ENCODE results near the gene SLC44A5. TPM values are rescaled to one million over a fixed set of nuclear protein-coding genes. Genes with fewer than 3 reads are reported as not detected.
"Not testable (repeated sequence)": the region's sequence is repeated elsewhere in the genome, so short reads cannot be mapped to it uniquely, and the experiment has no call there.

SLC44A5 gene
- total RNA-seq, 1 donor from 2014 or later: not detected

DNA sequence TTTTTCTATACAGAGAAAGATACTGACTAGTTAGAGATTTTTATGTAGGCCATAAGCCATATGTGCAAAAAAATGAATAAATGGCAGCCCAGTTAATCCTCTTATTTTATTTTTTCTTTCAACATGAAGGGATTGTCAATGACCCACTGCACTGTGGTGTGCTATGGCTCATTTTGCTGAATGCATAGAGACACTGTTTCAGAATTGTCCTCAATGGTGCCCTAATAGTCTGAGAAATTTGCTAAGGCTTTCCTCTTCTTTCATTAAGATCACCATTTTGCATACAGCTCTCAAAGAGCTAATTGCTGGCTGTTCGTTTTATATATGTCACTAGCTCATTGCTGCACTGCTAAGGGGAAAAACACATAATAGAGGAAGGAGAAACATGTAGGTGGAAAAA is 189.5 kb downstream of the SLC44A5 start:
- Mint-ChIP-seq H3K27ac (no peak overlapping the region), H3K4me3 (ENCODE audit: low read depth) (no peak overlapping the region), H3K27me3 (ENCODE audit: low read depth) (no peaks in the 10 kb centered on the region), H3K4me1 (ENCODE audit: low read depth) (no peaks in the 10 kb centered on the region), H3K36me3 (ENCODE audit: low read depth) (no peaks in the 10 kb centered on the region), H3K9me3 (peaks cover 6% of the 10 kb centered on the region)
- intact Hi-C loops (cut with micrococcal nuclease): no loop called here
- DNase-seq (ENCODE audit: low spot score): no peak

DNA sequence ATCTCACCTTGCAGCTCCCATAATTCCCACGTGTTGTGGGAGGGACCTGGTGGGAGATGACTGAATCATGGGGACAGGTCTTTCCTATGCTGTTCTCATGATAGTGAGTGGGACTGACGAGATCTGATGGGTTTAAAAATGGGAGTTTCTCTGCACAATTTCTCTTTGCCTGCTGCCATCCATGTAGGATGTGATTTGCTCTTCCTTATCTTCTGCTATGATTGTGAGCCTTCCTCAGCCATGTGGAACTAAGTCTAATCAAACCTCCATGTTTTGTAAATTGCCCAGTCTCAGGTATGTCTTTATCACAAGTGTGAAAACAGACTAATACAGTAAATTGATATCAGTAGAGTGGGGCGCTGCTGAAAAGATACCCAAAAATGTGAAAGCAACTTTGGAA is 195.7 kb downstream of the SLC44A5 start:
- no peak overlapping the region for H3K27ac Mint-ChIP-seq
- no peaks in the 10 kb centered on the region for H3K27me3 Mint-ChIP-seq (ENCODE audit: low read depth)
- H3K36me3 Mint-ChIP-seq (ENCODE audit: low read depth): no peaks in the 10 kb centered on the region
- DNase-seq (ENCODE audit: low spot score): no peak
- H3K4me1 Mint-ChIP-seq (ENCODE audit: low read depth): no peaks in the 10 kb centered on the region
- H3K4me3 Mint-ChIP-seq (ENCODE audit: low read depth): no peak overlapping the region
- peaks cover 6% of the 10 kb centered on the region for H3K9me3 Mint-ChIP-seq
- intact Hi-C loops (cut with micrococcal nuclease): no loop called here

DNA sequence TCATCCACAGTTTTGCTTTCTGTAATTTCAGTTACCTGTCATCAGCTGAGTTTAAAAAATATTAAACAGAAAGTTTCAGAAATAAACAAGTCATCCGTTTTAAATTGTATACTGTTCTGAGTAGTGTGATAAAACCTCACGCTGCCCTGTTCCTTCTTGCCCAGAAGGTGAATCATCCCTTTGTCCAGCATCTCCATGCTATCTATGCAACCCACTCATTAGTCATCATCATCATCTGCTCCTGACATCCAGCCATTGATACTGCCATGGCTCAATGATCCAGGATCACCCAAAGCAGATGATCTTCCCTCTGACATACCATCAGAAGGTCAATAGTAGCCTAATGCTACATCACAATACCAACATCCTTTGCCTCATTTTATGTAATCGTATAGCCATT is 198.3 kb downstream of the SLC44A5 start:
- Mint-ChIP-seq H3K4me1 (ENCODE audit: low read depth) (no peaks in the 10 kb centered on the region), H3K4me3 (ENCODE audit: low read depth) (no peak overlapping the region), H3K9me3 (peaks cover 6% of the 10 kb centered on the region), H3K27ac (no peak overlapping the region), H3K36me3 (ENCODE audit: low read depth) (no peaks in the 10 kb centered on the region), H3K27me3 (ENCODE audit: low read depth) (no peaks in the 10 kb centered on the region)
- DNase-seq (ENCODE audit: low spot score): no peak
- intact Hi-C loops (cut with micrococcal nuclease): no loop called here

DNA sequence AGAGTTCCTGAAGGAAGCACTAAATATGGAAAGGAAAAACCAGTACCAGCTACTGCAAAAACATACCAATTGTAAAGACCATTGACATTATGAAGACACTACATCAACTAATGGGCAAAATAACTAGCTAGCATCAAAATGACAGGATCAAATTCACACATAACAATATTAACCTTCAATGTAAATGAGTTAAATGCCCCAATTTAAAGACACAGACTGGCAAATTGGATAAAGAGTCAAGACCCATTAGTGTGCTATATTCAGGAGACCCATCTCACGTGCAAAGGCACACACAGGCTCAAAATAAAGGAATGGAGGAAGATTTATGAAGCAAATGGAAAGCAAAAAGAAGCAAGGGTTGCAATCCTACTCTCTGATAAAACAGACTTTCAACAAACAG is 206.2 kb downstream of the SLC44A5 start:
- H3K27me3 Mint-ChIP-seq (ENCODE audit: low read depth); H3K4me3 Mint-ChIP-seq (ENCODE audit: low read depth); H3K27ac Mint-ChIP-seq; DNase-seq (ENCODE audit: low spot score); H3K9me3 Mint-ChIP-seq; H3K4me1 Mint-ChIP-seq (ENCODE audit: low read depth); H3K36me3 Mint-ChIP-seq (ENCODE audit: low read depth); intact Hi-C loops (cut with micrococcal nuclease): not testable (repeated sequence)

DNA sequence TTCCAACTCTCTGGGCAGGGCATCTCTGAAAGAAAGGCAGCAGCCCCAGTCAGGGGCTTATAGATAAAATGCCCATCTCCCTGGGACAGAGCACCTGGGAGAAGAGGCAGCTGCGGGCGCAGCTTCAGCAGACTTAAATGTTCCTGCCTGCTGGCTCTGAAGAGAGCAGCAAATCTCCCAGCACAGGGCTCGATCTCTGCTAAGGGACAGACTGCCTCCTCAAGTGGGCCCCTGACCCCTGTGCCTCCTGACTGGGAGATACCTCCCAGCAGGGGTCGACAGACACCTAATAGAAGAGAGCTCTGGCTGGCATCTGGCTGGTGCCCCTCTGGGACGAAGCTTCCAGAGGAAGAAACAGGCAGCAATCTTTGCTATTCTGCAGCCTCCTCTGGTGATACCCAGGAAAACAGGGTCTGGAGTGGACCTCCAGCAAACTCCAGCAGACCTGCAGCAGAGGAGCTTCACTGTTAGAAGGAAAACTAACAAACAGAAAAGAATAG is 207.7 kb downstream of the SLC44A5 start:
- H3K27me3 Mint-ChIP-seq (ENCODE audit: low read depth); intact Hi-C loops (cut with micrococcal nuclease); H3K27ac Mint-ChIP-seq; H3K4me3 Mint-ChIP-seq (ENCODE audit: low read depth); H3K36me3 Mint-ChIP-seq (ENCODE audit: low read depth); DNase-seq (ENCODE audit: low spot score); H3K9me3 Mint-ChIP-seq; H3K4me1 Mint-ChIP-seq (ENCODE audit: low read depth): not testable (repeated sequence)

DNA sequence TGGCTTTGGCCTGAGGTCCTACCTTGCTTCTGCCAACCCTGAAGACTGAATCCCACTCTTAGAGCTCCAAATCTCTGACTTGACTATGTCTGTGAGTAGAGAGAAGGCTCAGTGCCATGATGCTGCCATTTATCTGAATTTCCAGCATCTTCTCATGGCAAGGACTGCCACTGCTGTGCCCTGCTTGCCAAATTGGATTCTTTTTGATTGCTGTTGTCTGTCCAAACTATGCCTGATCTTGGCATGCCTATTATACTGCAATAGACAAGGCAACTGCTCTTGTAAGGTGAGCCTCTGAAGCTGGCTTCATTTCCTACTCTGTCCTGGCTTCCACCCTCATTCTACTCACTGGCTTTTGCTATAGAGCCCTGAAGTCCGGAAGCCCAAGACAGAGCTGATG is 210.2 kb downstream of the SLC44A5 start:
- Mint-ChIP-seq H3K4me1 (ENCODE audit: low read depth) (no peaks in the 10 kb centered on the region), H3K9me3 (peaks cover 9% of the 10 kb centered on the region), H3K27ac (no peak overlapping the region), H3K27me3 (ENCODE audit: low read depth) (no peaks in the 10 kb centered on the region), H3K36me3 (ENCODE audit: low read depth) (no peaks in the 10 kb centered on the region), H3K4me3 (ENCODE audit: low read depth) (no peak overlapping the region)
- intact Hi-C loops (cut with micrococcal nuclease): no loop called here
- no peak for DNase-seq (ENCODE audit: low spot score)

DNA sequence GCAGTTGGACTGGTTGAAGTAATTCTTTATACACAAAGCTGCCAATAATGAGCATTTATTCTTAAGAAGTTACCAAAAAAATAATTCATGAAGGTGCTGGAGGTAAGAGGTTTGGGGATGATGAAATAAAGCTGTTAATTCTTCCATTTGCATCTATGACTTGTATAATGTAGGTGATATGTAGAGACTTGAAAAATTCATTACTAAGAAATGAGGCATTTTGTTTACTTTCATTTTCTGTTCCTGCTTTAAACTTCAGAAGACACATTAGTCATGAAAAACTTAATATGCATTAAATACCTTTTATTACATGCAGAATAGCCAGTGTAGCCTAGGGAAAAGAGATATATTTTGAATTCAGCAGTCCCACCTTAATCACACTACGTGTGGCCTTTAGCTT is 214.2 kb downstream of the SLC44A5 start:
- Mint-ChIP-seq H3K36me3 (ENCODE audit: low read depth) (no peaks in the 10 kb centered on the region), H3K4me1 (ENCODE audit: low read depth) (no peaks in the 10 kb centered on the region), H3K9me3 (peaks cover 1% of the 10 kb centered on the region), H3K27ac (no peak overlapping the region), H3K27me3 (ENCODE audit: low read depth) (no peaks in the 10 kb centered on the region), H3K4me3 (ENCODE audit: low read depth) (no peak overlapping the region)
- DNase-seq (ENCODE audit: low spot score): no peak
- intact Hi-C loops (cut with micrococcal nuclease): no loop called here

DNA sequence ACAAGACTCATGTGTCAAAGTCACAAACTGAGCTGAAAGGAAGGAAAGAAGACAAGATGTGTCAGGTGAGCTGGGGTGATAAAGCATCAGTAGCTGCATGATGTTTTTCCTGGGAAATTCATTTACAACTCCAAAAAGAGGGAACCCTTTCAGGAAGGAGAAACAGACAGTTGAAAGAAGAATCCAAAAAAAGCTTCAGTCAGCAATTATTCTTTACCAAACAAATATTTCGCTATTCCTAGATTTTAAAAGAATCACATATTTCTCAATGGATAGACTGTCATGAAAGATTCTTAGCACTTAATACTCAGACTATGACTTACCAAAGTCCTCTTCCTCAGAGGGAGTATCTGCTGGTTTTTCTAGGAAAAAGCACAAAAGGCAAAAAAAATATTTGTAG is 214.7 kb downstream of the SLC44A5 start:
- Mint-ChIP-seq H3K27me3 (ENCODE audit: low read depth) (no peaks in the 10 kb centered on the region), H3K4me3 (ENCODE audit: low read depth) (no peak overlapping the region), H3K27ac (no peak overlapping the region), H3K9me3 (peaks cover 6% of the 10 kb centered on the region), H3K4me1 (ENCODE audit: low read depth) (no peaks in the 10 kb centered on the region), H3K36me3 (ENCODE audit: low read depth) (no peaks in the 10 kb centered on the region)
- intact Hi-C loops (cut with micrococcal nuclease): no loop called here
- no peak for DNase-seq (ENCODE audit: low spot score)

DNA sequence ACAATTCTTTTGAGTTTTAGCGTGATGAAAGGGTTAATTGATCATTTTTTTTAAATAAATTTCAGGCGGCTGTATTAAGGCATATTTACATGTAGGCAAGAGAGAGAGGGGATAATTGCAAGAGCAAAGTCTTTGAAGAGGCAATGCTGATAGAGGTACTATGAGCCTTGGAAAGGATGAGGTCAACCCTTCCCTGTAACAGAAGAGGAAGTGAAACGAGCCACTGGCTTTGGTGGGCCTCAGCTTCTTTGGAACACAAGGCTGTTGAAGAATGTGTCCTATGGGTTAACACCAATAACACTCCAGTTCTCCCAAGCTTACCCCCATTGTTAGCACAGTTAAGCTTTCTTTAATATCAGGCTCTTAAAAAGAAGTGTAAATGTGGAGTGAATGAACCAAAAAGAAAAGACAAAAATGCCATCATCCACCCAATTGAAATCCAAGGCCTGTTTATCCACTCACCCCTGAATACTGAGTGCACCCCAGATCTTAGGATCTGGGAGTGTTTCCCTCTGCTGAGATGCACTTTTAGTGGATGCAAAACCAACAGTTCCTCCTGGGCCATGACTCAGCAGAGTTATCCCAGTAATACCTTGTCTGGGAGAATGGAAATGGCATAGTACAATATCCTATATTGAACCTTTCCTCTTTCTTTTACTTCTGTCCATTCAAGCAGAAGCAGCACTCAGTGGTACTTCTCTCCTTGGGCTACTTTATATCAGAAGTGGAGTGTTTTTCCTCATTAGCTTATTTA is 216.4 kb downstream of the SLC44A5 start:
- Mint-ChIP-seq H3K9me3 (peaks cover 16% of the 10 kb centered on the region), H3K4me1 (ENCODE audit: low read depth) (no peaks in the 10 kb centered on the region), H3K27me3 (ENCODE audit: low read depth) (no peaks in the 10 kb centered on the region), H3K4me3 (ENCODE audit: low read depth) (no peak overlapping the region), H3K27ac (no peak overlapping the region), H3K36me3 (ENCODE audit: low read depth) (no peaks in the 10 kb centered on the region)
- intact Hi-C loops (cut with micrococcal nuclease): no loop called here
- DNase-seq (ENCODE audit: low spot score): no peak

DNA sequence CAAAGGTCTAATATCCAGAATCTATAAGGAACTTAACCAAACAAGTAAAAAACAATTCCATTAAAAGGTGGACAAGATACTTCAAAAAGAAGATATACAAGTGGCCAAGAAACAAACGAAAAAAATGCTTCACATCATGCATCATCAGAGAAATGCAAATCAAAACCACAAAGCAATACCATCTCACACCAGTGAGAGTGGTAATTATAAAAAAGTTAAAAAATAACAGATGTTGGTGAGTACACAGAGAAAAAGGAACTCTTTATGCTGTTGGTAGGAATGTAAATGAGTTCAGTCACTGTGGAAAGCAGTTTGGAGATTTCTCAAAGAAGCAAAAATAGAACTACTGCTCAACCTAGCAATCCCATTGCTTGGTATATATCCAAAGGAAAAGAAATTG is 218.6 kb downstream of the SLC44A5 start:
- Mint-ChIP-seq H3K4me3 (ENCODE audit: low read depth) (no peak overlapping the region), H3K27me3 (ENCODE audit: low read depth) (no peaks in the 10 kb centered on the region), H3K36me3 (ENCODE audit: low read depth) (no peaks in the 10 kb centered on the region), H3K4me1 (ENCODE audit: low read depth) (no peaks in the 10 kb centered on the region), H3K27ac (no peak overlapping the region), H3K9me3 (peaks cover 19% of the 10 kb centered on the region)
- DNase-seq (ENCODE audit: low spot score): no peak
- intact Hi-C loops (cut with micrococcal nuclease): no loop called here

DNA sequence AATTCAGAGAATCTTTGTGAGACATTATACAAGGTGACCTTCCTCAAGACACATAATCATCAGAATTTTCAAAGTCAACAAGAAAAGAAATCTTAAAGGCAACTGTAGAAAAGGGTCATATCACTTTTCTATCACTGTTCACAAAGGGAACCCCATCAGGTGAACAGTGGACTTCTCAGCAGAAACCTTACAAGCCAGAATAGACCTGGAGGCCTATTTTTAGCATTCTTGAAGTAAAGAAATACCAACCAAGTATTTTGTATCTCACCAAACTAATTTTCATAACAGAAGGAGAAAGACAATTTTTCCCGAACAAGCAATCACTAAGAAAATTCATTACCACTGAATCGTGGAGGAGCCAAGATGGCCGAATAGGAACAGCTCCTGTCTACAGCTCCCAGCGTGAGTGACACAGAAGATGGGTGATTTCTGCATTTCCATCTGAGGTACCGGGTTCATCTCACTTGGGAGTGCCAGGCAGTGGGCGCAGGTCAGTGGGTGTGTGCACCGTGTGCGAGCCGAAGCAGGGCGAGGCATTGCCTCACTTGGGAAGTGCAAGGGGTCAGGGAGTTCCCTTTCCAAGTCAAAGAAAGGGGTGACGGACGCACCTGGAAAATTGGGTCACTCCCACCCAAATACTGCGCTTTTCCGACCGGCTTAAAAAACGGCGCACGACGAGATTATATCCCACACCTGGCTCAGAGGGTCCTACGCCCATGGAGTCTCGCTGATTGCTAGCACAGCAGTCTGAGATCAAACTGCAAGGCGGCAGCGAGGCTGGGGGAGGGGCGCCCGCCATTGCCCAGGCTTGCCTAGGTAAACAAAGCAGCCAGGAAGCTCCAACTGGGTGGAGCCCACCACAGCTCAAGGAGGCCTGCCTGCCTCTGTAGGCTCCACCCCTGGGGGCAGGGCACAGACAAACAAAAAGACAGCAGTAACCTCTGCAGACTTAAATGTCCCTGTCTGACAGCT is 235.2 kb downstream of the SLC44A5 start:
- H3K36me3 Mint-ChIP-seq (ENCODE audit: low read depth); H3K9me3 Mint-ChIP-seq; intact Hi-C loops (cut with micrococcal nuclease); H3K27me3 Mint-ChIP-seq (ENCODE audit: low read depth); H3K4me3 Mint-ChIP-seq (ENCODE audit: low read depth); H3K4me1 Mint-ChIP-seq (ENCODE audit: low read depth); DNase-seq (ENCODE audit: low spot score); H3K27ac Mint-ChIP-seq: not testable (repeated sequence)

DNA sequence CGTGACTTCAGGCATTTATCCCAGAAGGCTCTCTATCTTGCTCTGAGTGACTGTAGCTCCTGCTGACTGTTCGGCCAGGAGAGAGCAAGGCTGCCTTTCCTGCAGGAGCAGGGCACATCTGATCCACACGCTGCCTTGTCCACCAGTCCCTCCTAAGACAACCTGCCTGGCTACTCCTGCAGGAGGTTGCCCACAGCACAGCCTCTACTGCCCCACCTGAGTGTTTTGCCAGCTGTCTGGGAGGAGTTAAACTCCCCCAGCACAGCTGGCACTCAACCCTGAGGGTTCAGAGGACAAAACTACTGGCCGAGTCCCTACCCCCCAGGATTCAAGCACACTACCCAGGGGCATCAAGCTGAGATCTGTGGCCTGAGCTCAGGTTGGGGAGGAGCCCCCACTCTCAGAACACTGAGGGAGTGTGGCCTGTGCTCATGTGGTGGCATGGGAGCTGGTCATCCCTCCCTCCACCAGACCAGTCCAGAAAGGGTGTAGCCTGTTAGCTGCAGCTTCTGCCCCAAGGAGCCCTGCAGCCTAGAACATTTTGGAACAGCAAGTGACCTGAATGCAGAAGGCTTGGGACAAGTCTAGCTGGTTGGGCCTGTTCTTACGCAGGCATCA is 237.3 kb downstream of the SLC44A5 start:
- Mint-ChIP-seq H3K9me3 (peaks cover 1% of the 10 kb centered on the region), H3K4me1 (ENCODE audit: low read depth) (no peaks in the 10 kb centered on the region), H3K36me3 (ENCODE audit: low read depth) (no peaks in the 10 kb centered on the region), H3K4me3 (ENCODE audit: low read depth) (no peak overlapping the region), H3K27ac (no peak overlapping the region), H3K27me3 (ENCODE audit: low read depth) (no peaks in the 10 kb centered on the region)
- intact Hi-C loops (cut with micrococcal nuclease): no loop called here
- DNase-seq (ENCODE audit: low spot score): no peak

DNA sequence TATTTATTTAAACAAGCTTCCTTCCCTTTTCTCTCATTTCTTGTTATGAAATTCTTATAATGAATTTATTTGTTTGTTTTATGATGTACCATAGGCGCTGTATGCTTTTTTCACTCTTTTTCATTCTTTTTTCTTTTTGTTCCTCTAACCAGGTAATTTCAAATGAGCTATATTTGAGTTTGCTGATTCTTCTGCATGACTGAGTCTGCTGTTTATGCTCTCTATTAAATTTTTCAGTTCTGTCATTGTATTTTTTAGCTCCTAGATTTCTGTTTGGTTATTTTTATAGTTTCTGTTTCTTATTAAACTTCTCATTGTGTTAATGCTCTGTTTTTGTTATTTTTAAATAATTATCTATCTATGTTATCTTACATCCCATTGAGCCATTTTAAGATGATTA is 244.3 kb downstream of the SLC44A5 start:
- DNase-seq (ENCODE audit: low spot score): no peak
- no peaks in the 10 kb centered on the region for H3K4me1 Mint-ChIP-seq (ENCODE audit: low read depth)
- peaks cover 13% of the 10 kb centered on the region for H3K9me3 Mint-ChIP-seq
- H3K4me3 Mint-ChIP-seq (ENCODE audit: low read depth): no peak overlapping the region
- no peak overlapping the region for H3K27ac Mint-ChIP-seq
- H3K36me3 Mint-ChIP-seq (ENCODE audit: low read depth): no peaks in the 10 kb centered on the region
- no peaks in the 10 kb centered on the region for H3K27me3 Mint-ChIP-seq (ENCODE audit: low read depth)
- intact Hi-C loops (cut with micrococcal nuclease): no loop called here

Measured in activated T-helper 2 cell treated with anti-CD3 and anti-CD28 coated beads, Interferon-gamma antibody, Interleukin-2, Interleukin-4, amounts not matched to agents 10 μg/mL and 5 μg/mL and 100 μg/mL, durations not matched to agents 14 hours and 24 hours and 36 hours (primary cell).